Endothelial cell of umbilical vein (primary cell): ENCODE data around the gene BLM.

ENCODE experiments used
- EZH2 ChIP-seq: IDR thresholded peaks from 2 replicates; pipeline ENCODE4 v1.6.1; 2012; ENCODE audit warnings: borderline replicate concordance, low read depth, mild to moderate bottlenecking, moderate library complexity, low read length, inconsistent platforms; ENCODE audit not compliant: severe bottlenecking
- FOS ChIP-seq: IDR thresholded peaks from 2 replicates; pipeline ENCODE4 v1.6.1; 2011; ENCODE audit warnings: mild to moderate bottlenecking, low read length, moderate library complexity, borderline replicate concordance; ENCODE audit not compliant: insufficient read depth
- GATA2 ChIP-seq: IDR thresholded peaks from 2 replicates; pipeline ENCODE4 v1.7.0; 2011; ENCODE audit warnings: low read depth, mild to moderate bottlenecking, moderate library complexity, mixed read lengths, low read length; ENCODE audit not compliant: insufficient read length, insufficient read depth
- JUN ChIP-seq: IDR thresholded peaks from 2 replicates; pipeline ENCODE4 v1.6.1; 2011; ENCODE audit warnings: borderline replicate concordance, low read depth; ENCODE audit not compliant: insufficient read length, insufficient read depth
- MYC ChIP-seq: IDR thresholded peaks from one replicate; pipeline ENCODE4 v1.6.1; 2011; ENCODE audit warnings: mild to moderate bottlenecking, low read depth, low read length
- POLR2A ChIP-seq: IDR thresholded peaks from 2 replicates; pipeline ENCODE4 v1.6.1; 2012; ENCODE audit warnings: low read depth, mild to moderate bottlenecking, control low read depth, low read length
- POLR2AphosphoS5 ChIP-seq: IDR thresholded peaks from 2 replicates; pipeline ENCODE4 v1.6.1; 2012; ENCODE audit warnings: low read depth, mild to moderate bottlenecking, control low read depth, low read length, moderate library complexity; ENCODE audit not compliant: insufficient read depth
- TF ChIP-seq, protein P1 (sequence below), 2 donors: IDR thresholded peaks; 1 replicate in 1 of 2; 2 replicates in 1 of 2; pipeline ENCODE4 v1.5.1; 2011; ENCODE audit warnings: low read length in 2 of 2, mild to moderate bottlenecking in 2 of 2, moderate library complexity in 2 of 2, control low read depth in 1 of 2, inconsistent platforms in 1 of 2, low read depth in 1 of 2; ENCODE audit not compliant: insufficient read depth in 1 of 2; ENCODE audit errors: extremely low read depth in 1 of 2
- TF ChIP-seq, protein P2 (sequence below): IDR thresholded peaks from 2 replicates; pipeline ENCODE4 v1.6.1; 2011; ENCODE audit not compliant: insufficient read depth, insufficient read length

DNA sequence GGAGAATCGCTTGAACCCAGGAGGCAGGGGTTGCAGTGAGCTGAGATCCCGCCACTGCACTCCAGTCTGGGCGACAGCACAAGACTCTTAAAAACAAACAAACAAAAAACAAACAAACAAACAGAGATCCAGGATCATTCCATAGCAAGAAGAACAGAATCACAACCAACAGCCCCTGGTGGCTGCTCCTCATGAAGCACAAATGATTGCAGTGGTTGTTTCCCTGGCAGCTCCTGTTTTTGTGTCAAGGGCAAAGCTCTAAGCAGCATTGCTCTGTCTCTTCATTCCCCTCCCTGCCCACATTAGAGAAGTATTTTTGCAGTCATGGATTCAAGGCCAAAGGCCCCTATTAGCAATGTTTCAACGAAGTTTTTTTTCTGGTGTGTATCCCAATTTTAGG lies 25.8 kb upstream of the BLM start:
- TF ChIP-seq, protein P1, sequence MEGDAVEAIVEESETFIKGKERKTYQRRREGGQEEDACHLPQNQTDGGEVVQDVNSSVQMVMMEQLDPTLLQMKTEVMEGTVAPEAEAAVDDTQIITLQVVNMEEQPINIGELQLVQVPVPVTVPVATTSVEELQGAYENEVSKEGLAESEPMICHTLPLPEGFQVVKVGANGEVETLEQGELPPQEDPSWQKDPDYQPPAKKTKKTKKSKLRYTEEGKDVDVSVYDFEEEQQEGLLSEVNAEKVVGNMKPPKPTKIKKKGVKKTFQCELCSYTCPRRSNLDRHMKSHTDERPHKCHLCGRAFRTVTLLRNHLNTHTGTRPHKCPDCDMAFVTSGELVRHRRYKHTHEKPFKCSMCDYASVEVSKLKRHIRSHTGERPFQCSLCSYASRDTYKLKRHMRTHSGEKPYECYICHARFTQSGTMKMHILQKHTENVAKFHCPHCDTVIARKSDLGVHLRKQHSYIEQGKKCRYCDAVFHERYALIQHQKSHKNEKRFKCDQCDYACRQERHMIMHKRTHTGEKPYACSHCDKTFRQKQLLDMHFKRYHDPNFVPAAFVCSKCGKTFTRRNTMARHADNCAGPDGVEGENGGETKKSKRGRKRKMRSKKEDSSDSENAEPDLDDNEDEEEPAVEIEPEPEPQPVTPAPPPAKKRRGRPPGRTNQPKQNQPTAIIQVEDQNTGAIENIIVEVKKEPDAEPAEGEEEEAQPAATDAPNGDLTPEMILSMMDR (IDR thresholded peaks at IDR 0.05; ENCODE audit: extremely low read depth in 1 of 2, insufficient read depth in 1 of 2, low read depth in 1 of 2, low read length in 2 of 2): no peak
- TF ChIP-seq POLR2AphosphoS5: no peak
- no peak for TF ChIP-seq EZH2
- no peak for TF ChIP-seq MYC
- TF ChIP-seq POLR2A: no peak
- TF ChIP-seq JUN: no peak
- TF ChIP-seq, protein P2, sequence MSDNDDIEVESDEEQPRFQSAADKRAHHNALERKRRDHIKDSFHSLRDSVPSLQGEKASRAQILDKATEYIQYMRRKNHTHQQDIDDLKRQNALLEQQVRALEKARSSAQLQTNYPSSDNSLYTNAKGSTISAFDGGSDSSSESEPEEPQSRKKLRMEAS: no peak
- TF ChIP-seq FOS: no peak
- no peak for TF ChIP-seq GATA2
